HepG2 (cell line): ENCODE data around the gene VILL. TPM values are rescaled to one million over a fixed set of nuclear protein-coding genes. Genes with fewer than 3 reads are reported as not detected.

ENCODE experiments used
- ATAC-seq: fragments of 200-7000 bp; cut with Tn5 transposase; 3 replicates; pipeline ENCODE4 v1.9.1; 2020; ENCODE audit warnings: mild to moderate bottlenecking, moderate library complexity
- BruUV-seq: library from RNA; stranded (reverse); fragments of 400-500 nt; replicated peaks from 2 replicates; lab custom pipeline; 2021; lab: Mats Ljungman, UMichigan
- CTCF ChIA-PET: fragments of 300-600 bp; formaldehyde crosslinking; extraction: SDS; loops from one replicate; lab custom pipeline; 2021; ENCODE audit warnings: low total read pairs, inconsistent platforms, low intra/inter-chr PET ratio; lab: Yijun Ruan, JAX
- POLR2A ChIA-PET: fragments of 350-600 bp; sonication (Branson Sonifier 250); formaldehyde crosslinking; loops from one replicate; lab custom pipeline; 2020; ENCODE audit warnings: antibody characterized with exemption, inconsistent platforms; lab: Yijun Ruan, JAX
- DNase-seq: peaks from one replicate; pipeline ENCODE4 v3.0.0-alpha.2; 2015; ENCODE audit warnings: low spot score
- FAIRE-seq: peaks from 3 replicates; lab custom pipeline; 2011; peaks lifted over from hg19 to GRCh38; lab: Jason Lieb, UNC
- H2AFZ ChIP-seq: one replicate; pipeline ENCODE4 v1.6.1; 2011; ENCODE audit warnings: low read length, inconsistent platforms
- H3K27ac ChIP-seq: fragments of 300-600 bp; 3 replicates; pipeline ENCODE4 v1.8.0; 2011; ENCODE audit warnings: mixed run types, mild to moderate bottlenecking, mixed read lengths, low read length, inconsistent platforms; ENCODE audit not compliant: insufficient read depth; ENCODE audit errors: extremely low read length
- H3K27me3 ChIP-seq, 2 experiments: fragments of 200-600 bp in 1 of 2; 2 replicates in 1 of 2; 3 replicates in 1 of 2; pipeline versions ENCODE4 v1.6.0 to v1.8.0; 2011; ENCODE audit warnings: low read length in 2 of 2, mild to moderate bottlenecking in 2 of 2, moderate library complexity in 2 of 2, inconsistent platforms in 1 of 2; ENCODE audit not compliant: insufficient read depth in 2 of 2, control insufficient read depth in 1 of 2
- H3K36me3 ChIP-seq, 2 experiments: fragments of 200-600 bp in 1 of 2; replicated peaks in 1 of 2; 2 replicates in 1 of 2; 3 replicates in 1 of 2; pipeline versions ENCODE4 v1.5.1 to v1.8.0; 2011; ENCODE audit warnings: low read length in 2 of 2, inconsistent platforms in 1 of 2; ENCODE audit not compliant: insufficient read depth in 2 of 2, control insufficient read depth in 1 of 2
- H3K4me1 ChIP-seq: 2 replicates; pipeline ENCODE4 v1.5.1; 2012; ENCODE audit warnings: low read length, inconsistent platforms; ENCODE audit not compliant: insufficient read depth
- H3K4me2 ChIP-seq: 2 replicates; pipeline ENCODE4 v1.6.0; 2011; ENCODE audit warnings: low read depth, low read length, inconsistent platforms
- H3K4me3 ChIP-seq, 3 experiments: fragments of 200-600 bp in 1 of 3; sonication (generic), shearing (Covaris generic) in 1 of 3; replicated peaks in 1 of 3; 2 replicates each; pipeline ENCODE4 v1.5.1; 2011 to 2016; ENCODE audit warnings: low read length in 3 of 3, inconsistent platforms in 2 of 3, low read depth in 2 of 3, mild to moderate bottlenecking in 2 of 3, control low read depth in 1 of 3, mixed read lengths in 1 of 3; ENCODE audit not compliant: insufficient read depth in 1 of 3
- H3K79me2 ChIP-seq: one replicate; pipeline ENCODE4 v1.6.1; 2011; ENCODE audit warnings: low read length, inconsistent platforms; ENCODE audit not compliant: insufficient read depth
- H3K9ac ChIP-seq: 2 replicates; pipeline ENCODE4 v1.6.0; 2011; ENCODE audit warnings: mild to moderate bottlenecking, low read depth, low read length, inconsistent platforms; ENCODE audit not compliant: insufficient read depth
- H3K9me3 ChIP-seq: 2 replicates; pipeline ENCODE4 v1.5.1; 2012; ENCODE audit warnings: mild to moderate bottlenecking, low read length
- H4K20me1 ChIP-seq: 2 replicates; pipeline ENCODE4 v1.6.0; 2011; ENCODE audit warnings: inconsistent platforms, mild to moderate bottlenecking, low read length, moderate library complexity; ENCODE audit not compliant: insufficient read depth
- AGO1 ChIP-seq: fragments of 200-400 bp; formaldehyde crosslinking; IDR thresholded peaks from 2 replicates; pipeline ENCODE4 v1.6.1; 2017; ENCODE audit warnings: mild to moderate bottlenecking, low read depth, low read length, moderate library complexity; ENCODE audit not compliant: poor library complexity, severe bottlenecking
- ATRX ChIP-seq: sonication (generic); formaldehyde crosslinking; IDR thresholded peaks from 2 replicates; pipeline ENCODE4 v1.4.0; 2020; ENCODE audit warnings: missing genetic modification reagents, borderline replicate concordance
- CBX1 ChIP-seq: IDR thresholded peaks from one replicate; pipeline ENCODE4 v1.6.1; 2016; ENCODE audit warnings: antibody characterized with exemption, low read depth
- CENPX ChIP-seq: sonication (generic); formaldehyde crosslinking; IDR thresholded peaks from 2 replicates; pipeline ENCODE4 v1.9.0; 2021; ENCODE audit warnings: mild to moderate bottlenecking, missing genetic modification reagents, moderate library complexity
- ESRRA ChIP-seq: sonication (generic); formaldehyde crosslinking; IDR thresholded peaks from 2 replicates; pipeline ENCODE4 v1.5.1; 2020; ENCODE audit warnings: mild to moderate bottlenecking, low read depth, missing genetic modification reagents
- ONECUT2 ChIP-seq: sonication (generic); formaldehyde crosslinking; IDR thresholded peaks from 2 replicates; pipeline ENCODE4 v1.4.0; 2020; ENCODE audit warnings: missing genetic modification reagents
- RBFOX2 ChIP-seq: fragments of 200-400 bp; formaldehyde crosslinking; IDR thresholded peaks from 2 replicates; pipeline ENCODE4 v1.6.1; 2017; ENCODE audit warnings: low read depth, mild to moderate bottlenecking, low read length
- RBM22 ChIP-seq: fragments of 200-400 bp; formaldehyde crosslinking; optimal IDR thresholded peaks from 2 replicates; pipeline ENCODE3; 2017; ENCODE audit warnings: mild to moderate bottlenecking, low read length, moderate library complexity
- REL ChIP-seq: sonication (generic); formaldehyde crosslinking; conservative IDR thresholded peaks from 2 replicates; pipeline ENCODE4 v1.8.0; 2022; ENCODE audit warnings: mild to moderate bottlenecking, missing genetic modification reagents, moderate library complexity
- RELA ChIP-seq: sonication (generic); formaldehyde crosslinking; IDR thresholded peaks from 2 replicates; pipeline ENCODE4 v1.4.0; 2020; ENCODE audit warnings: missing genetic modification reagents
- ZFP62 ChIP-seq: sonication (generic); formaldehyde crosslinking; IDR thresholded peaks from 2 replicates; pipeline ENCODE4 v1.4.0; 2020; ENCODE audit warnings: missing genetic modification reagents
- ZKSCAN8 ChIP-seq: IDR thresholded peaks from 2 replicates; pipeline ENCODE4 v1.6.1; 2016; ENCODE audit warnings: borderline replicate concordance, missing genetic modification reagents, missing compliant biosample characterization
- ZNF224 ChIP-seq: sonication (generic); formaldehyde crosslinking; IDR thresholded peaks from 2 replicates; pipeline ENCODE4 v1.5.0; 2020; ENCODE audit warnings: mild to moderate bottlenecking, missing genetic modification reagents
- ZNF644 ChIP-seq: IDR thresholded peaks from 2 replicates; pipeline ENCODE4 v1.6.1; 2016; ENCODE audit warnings: low read depth
- ZNF790 ChIP-seq: sonication (generic); formaldehyde crosslinking; IDR thresholded peaks from 2 replicates; pipeline ENCODE4 v1.8.0; 2022; ENCODE audit warnings: missing genetic modification reagents, mild to moderate bottlenecking, borderline replicate concordance
- ZSCAN9 ChIP-seq: IDR thresholded peaks from 2 replicates; pipeline ENCODE4 v1.6.1; 2016; ENCODE audit warnings: borderline replicate concordance
- WGBS: methylation state at CpG from one replicate; pipeline ENCODE4 v1.1.6; 2017; ENCODE audit warnings: low lambda C conversion rate; 5-methylcytosine and 5-hydroxymethylcytosine counted together
- in situ Hi-C: cut with HindIII; loops from 2 replicates; pipeline ENCODE4 v1.10.0; 2017; ENCODE audit warnings: low pct_unique_long_range_greater_than_20kb; ENCODE audit not compliant: extremely low pct_ligation_motif_present
- intact Hi-C: fragments of 100-400 bp; cut with micrococcal nuclease; formaldehyde crosslinking; loops from one replicate; pipeline ENCODE4 v1.10.0; 2022; ENCODE audit not compliant: unreplicated experiment
- polyA plus RNA-seq, 8 experiments: library from polyadenylated mRNA; depleted of rRNA in 3 of 8; stranded (reverse) in 7 of 8; unstranded in 1 of 8; fragments of >200 nt; fragmentation: Illumina TruSeq in 4 of 8; extraction: Trizol in 4 of 8; gene quantifications; 2 replicates each; pipeline versions ENCODE4 v1.2.1 to v1.2.3, GENCODE V29; 2011 to 2016; ENCODE audit warnings: low read depth in 4 of 8, missing spikeins in 1 of 8, mixed read lengths in 1 of 8; ENCODE audit not compliant: insufficient read depth in 1 of 8
- total RNA-seq, 5 experiments: library from RNA; depleted of rRNA; stranded (reverse); fragments of >200 nt; fragmentation: Illumina TruSeq; extraction: Trizol; gene quantifications; 2 replicates each; pipeline ENCODE4 v1.2.3, GENCODE V29; 2016; ENCODE audit warnings: low read depth in 1 of 5
- TF ChIP-seq, protein P1 (sequence below): sonication (generic); formaldehyde crosslinking; IDR thresholded peaks from 2 replicates; pipeline ENCODE4 v1.8.1; 2023; ENCODE audit warnings: mild to moderate bottlenecking, inconsistent platforms, moderate library complexity, missing genetic modification reagents, borderline replicate concordance
- TF ChIP-seq, protein P2 (sequence below): sonication (generic); formaldehyde crosslinking; IDR thresholded peaks from 2 replicates; pipeline ENCODE4 v1.4.0; 2020; ENCODE audit warnings: missing genetic modification reagents, borderline replicate concordance

VILL gene
- total and polyA plus RNA-seq, 2 of the 13 experiments (the other 11 are each of a cell fraction or from before 2014, with no cell fraction given), result 3.2 to 5.3 TPM

DNA sequence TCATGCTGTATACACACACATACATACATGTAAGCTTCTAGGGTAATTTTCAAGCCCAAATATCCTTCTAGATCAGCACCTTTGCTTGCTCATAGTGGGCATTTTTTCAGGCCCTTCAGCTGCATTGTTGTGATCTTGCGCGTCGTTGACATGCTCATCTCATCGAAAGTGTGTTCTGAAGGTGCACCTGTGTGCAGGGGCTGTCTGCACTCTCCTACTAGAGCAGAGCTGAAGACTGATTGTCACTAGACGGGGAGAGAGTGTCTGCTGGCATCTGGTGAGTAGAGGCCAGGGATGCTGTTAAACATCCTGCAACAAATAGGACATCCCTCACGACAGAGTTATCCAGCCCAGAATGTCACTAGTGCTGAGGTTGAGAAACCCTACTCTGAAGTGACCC lies 35.7 kb upstream of the VILL start:
- no peaks in the 10 kb centered on the region for H3K27me3 ChIP-seq
- H4K20me1 ChIP-seq, result no peaks in the 10 kb centered on the region
- no TSS peak for BruUV-seq
- H3K9me3 ChIP-seq, result no peaks in the 10 kb centered on the region
- 100% methylated on average over 6 of the region's 6 CpGs for WGBS
- no peak overlapping the region for H3K27ac ChIP-seq
- no peaks in the 10 kb centered on the region for H3K4me1 ChIP-seq
- in situ Hi-C loops, result no loop called here
- POLR2A ChIA-PET, result no interaction called here
- H2AFZ ChIP-seq, result no peak overlapping the region
- H3K4me3 ChIP-seq, result no peak overlapping the region
- intact Hi-C loops, result no loop called here
- H3K36me3 ChIP-seq, result peaks cover 13 to 61% of the 10 kb centered on the region in 2 experiments
- ATAC-seq, result no peak
- no peak for TF ChIP-seq ZNF790 (CRISPR knock-in tag)
- peak; percentile 17 for TF ChIP-seq RBM22
- TF ChIP-seq ATRX, result no peak
- no peak for TF ChIP-seq AGO1
- TF ChIP-seq, all 625 proteins: peak for 1
- CTCF ChIA-PET, result no interaction called here
- no peak for FAIRE-seq
- H3K79me2 ChIP-seq, result no peaks in the 10 kb centered on the region
- H3K9ac ChIP-seq, result no peak overlapping the region
- no peak for DNase-seq
- no peak overlapping the region for H3K4me2 ChIP-seq

DNA sequence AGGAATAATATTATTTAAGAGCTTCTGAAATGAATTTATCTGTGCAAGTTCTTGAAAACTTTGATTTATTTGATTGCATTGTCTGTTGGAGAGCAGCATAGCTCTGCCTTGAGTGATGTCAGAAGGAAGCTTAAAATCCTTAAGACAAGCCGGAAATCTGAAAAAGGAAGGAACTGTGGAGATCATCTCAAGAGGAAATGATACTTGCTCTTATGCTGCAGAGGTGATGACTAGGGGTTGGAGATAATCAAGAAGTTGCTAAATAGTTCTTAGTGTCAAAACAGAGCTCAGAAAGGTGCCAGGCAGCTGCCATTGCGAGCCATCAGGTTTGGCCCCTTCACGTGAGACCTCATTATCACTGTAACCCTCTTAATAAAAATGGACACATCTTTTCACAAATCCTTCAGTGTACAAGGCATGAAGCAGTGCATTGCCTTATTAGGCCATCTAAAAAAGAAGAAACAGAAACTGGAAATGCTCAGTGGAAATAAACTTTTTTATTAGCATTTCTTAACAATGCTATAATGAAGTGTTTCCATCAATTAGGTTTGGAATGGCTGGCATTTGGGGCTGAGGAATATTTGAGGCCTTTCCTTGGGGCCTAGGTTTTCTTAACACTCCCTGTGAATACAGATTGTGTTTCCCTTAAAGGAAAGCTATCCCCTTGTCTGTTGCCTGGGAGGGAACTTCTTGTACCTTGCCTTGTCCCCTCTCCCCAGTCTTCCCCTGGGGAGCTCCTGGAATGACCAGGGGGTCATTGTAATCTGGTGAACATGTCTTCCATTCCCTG lies 34.5 kb upstream of the VILL start:
- no peak overlapping the region for H2AFZ ChIP-seq
- in situ Hi-C loops, result no loop called here
- H3K4me3 ChIP-seq, result no peak overlapping the region
- intact Hi-C loops, result no loop called here
- ChIA-PET POLR2A (interaction anchor here (1.0 kb wide), 1 partner anchor 47 kb away, joined by 3 read pairs; no protein-coding TSS in a partner anchor), CTCF (no interaction called here)
- no peaks in the 10 kb centered on the region for H3K9me3 ChIP-seq
- no peaks in the 10 kb centered on the region for H3K4me1 ChIP-seq
- no TSS peak for BruUV-seq
- WGBS, result 93% methylated on average over 3 of the region's 3 CpGs
- no peak overlapping the region for H3K9ac ChIP-seq
- no peak overlapping the region for H3K4me2 ChIP-seq
- FAIRE-seq, result no peak
- H4K20me1 ChIP-seq, result no peaks in the 10 kb centered on the region
- DNase-seq, result no peak
- H3K27me3 ChIP-seq, result no peaks in the 10 kb centered on the region
- H3K36me3 ChIP-seq, result peaks cover 13 to 53% of the 10 kb centered on the region in 2 experiments
- ATAC-seq, result no peak
- H3K27ac ChIP-seq, result no peak overlapping the region
- no peaks in the 10 kb centered on the region for H3K79me2 ChIP-seq
- TF ChIP-seq ZFP62 (CRISPR knock-in tag) (no peak), RELA (CRISPR knock-in tag) (no peak), RBFOX2 (no peak), ONECUT2 (CRISPR knock-in tag) (no peak), ZNF224 (CRISPR knock-in tag) (no peak), CENPX (CRISPR knock-in tag) (no peak), ZKSCAN8 (CRISPR knock-in tag) (no peak), CBX1 (no peak), ZSCAN9 (no peak), REL (CRISPR knock-in tag) (no peak), ZNF644 (CRISPR knock-in tag) (no peak), ESRRA (CRISPR knock-in tag) (no peak)
- TF ChIP-seq, protein P1, sequence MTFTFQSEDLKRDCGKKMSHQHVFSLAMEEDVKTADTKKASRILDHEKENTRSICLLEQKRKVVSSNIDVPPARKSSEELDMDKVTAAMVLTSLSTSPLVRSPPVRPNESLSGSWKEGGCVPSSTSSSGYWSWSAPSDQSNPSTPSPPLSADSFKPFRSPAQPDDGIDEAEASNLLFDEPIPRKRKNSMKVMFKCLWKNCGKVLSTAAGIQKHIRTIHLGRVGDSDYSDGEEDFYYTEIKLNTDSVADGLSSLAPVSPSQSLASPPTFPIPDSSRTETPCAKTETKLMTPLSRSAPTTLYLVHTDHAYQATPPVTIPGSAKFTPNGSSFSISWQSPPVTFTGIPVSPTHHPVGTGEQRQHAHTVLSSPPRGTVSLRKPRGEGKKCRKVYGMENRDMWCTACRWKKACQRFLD (CRISPR knock-in tag), result no peak
- TF ChIP-seq, protein P2, sequence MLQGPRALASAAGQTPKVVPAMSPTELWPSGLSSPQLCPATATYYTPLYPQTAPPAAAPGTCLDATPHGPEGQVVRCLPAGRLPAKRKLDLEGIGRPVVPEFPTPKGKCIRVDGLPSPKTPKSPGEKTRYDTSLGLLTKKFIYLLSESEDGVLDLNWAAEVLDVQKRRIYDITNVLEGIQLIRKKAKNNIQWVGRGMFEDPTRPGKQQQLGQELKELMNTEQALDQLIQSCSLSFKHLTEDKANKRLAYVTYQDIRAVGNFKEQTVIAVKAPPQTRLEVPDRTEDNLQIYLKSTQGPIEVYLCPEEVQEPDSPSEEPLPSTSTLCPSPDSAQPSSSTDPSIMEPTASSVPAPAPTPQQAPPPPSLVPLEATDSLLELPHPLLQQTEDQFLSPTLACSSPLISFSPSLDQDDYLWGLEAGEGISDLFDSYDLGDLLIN, result no peak
